Trophoblast cell (in vitro differentiated cells and primary cell): ENCODE data around the gene MAPK8IP2.
"Not testable (repeated sequence)": the region's sequence is repeated elsewhere in the genome, so short reads cannot be mapped to it uniquely, and the experiment has no call there.

Experiments
- DNase-seq, 2 donors: peaks; one replicate each; pipeline ENCODE4 v3.0.0-alpha.2; 2016
- H2AFZ ChIP-seq: 2 replicates; pipeline ENCODE4 v1.6.1; 2013; ENCODE audit warnings: low read length, moderate library complexity, mild to moderate bottlenecking; ENCODE audit not compliant: insufficient read depth, poor library complexity
- H2AK5ac ChIP-seq: 2 replicates; pipeline ENCODE4 v1.6.1; 2013; ENCODE audit warnings: mild to moderate bottlenecking, low read length
- H2BK120ac ChIP-seq: 2 replicates; pipeline ENCODE4 v1.6.1; 2013; ENCODE audit warnings: low read length, mild to moderate bottlenecking, moderate library complexity; ENCODE audit not compliant: insufficient read depth, poor library complexity
- H2BK12ac ChIP-seq: 2 replicates; pipeline ENCODE4 v1.6.1; 2013; ENCODE audit warnings: mild to moderate bottlenecking, low read length, moderate library complexity
- H2BK5ac ChIP-seq: 2 replicates; pipeline ENCODE4 v1.6.1; 2013; ENCODE audit warnings: low read length, low read depth, moderate library complexity, mild to moderate bottlenecking; ENCODE audit not compliant: poor library complexity
- H3K14ac ChIP-seq: 2 replicates; pipeline ENCODE4 v1.6.1; 2013; ENCODE audit warnings: mild to moderate bottlenecking, low read length
- H3K18ac ChIP-seq: 2 replicates; pipeline ENCODE4 v1.6.1; 2013; ENCODE audit warnings: mild to moderate bottlenecking, low read length
- H3K23ac ChIP-seq: 2 replicates; pipeline ENCODE4 v1.6.1; 2013; ENCODE audit warnings: low read length
- H3K27ac ChIP-seq: 2 replicates; pipeline ENCODE4 v1.5.1; 2013; ENCODE audit warnings: low read depth, mild to moderate bottlenecking, inconsistent platforms, low read length, moderate library complexity
- H3K27me3 ChIP-seq: 2 replicates; pipeline ENCODE4 v1.6.1; 2013; ENCODE audit warnings: inconsistent platforms, mild to moderate bottlenecking, low read length, moderate library complexity; ENCODE audit not compliant: insufficient read depth
- H3K36me3 ChIP-seq, 2 experiments: 1 replicate in 1 of 2; 2 replicates in 1 of 2; pipeline ENCODE4 v1.6.1; 2013; ENCODE audit warnings: low read length in 2 of 2, mild to moderate bottlenecking in 2 of 2, moderate library complexity in 1 of 2; ENCODE audit not compliant: insufficient read depth in 2 of 2, control insufficient read depth in 1 of 2
- H3K4ac ChIP-seq: 2 replicates; pipeline ENCODE4 v1.6.1; 2013; ENCODE audit warnings: low read depth, mild to moderate bottlenecking, low read length, moderate library complexity
- H3K4me1 ChIP-seq, 2 experiments: 1 replicate in 1 of 2; 2 replicates in 1 of 2; pipeline ENCODE4 v1.6.1; 2013; ENCODE audit warnings: low read length in 2 of 2, mild to moderate bottlenecking in 2 of 2, moderate library complexity in 1 of 2; ENCODE audit not compliant: insufficient read depth in 2 of 2, control insufficient read depth in 1 of 2
- H3K4me2 ChIP-seq: 2 replicates; pipeline ENCODE4 v1.6.1; 2013; ENCODE audit warnings: inconsistent platforms, mild to moderate bottlenecking, low read length, moderate library complexity
- H3K4me3 ChIP-seq: 2 replicates; pipeline ENCODE4 v1.5.1; 2013; ENCODE audit warnings: mild to moderate bottlenecking, low read depth, low read length, inconsistent platforms
- H3K79me1 ChIP-seq: one replicate; pipeline ENCODE4 v1.6.1; 2013; ENCODE audit warnings: low read length
- H3K79me2 ChIP-seq: 2 replicates; pipeline ENCODE4 v1.6.1; 2013; ENCODE audit warnings: low read length, mild to moderate bottlenecking; ENCODE audit not compliant: control insufficient read depth, insufficient read depth, poor library complexity
- H3K9ac ChIP-seq: 2 replicates; pipeline ENCODE4 v1.6.1; 2013; ENCODE audit warnings: mild to moderate bottlenecking, low read length
- H3K9me3 ChIP-seq: 2 replicates; pipeline ENCODE4 v1.6.1; 2013; ENCODE audit warnings: low read depth, mild to moderate bottlenecking, control low read depth, inconsistent platforms, low read length; ENCODE audit not compliant: insufficient read depth
- H4K12ac ChIP-seq: 2 replicates; pipeline ENCODE4 v1.6.1; 2013; ENCODE audit warnings: low read depth, mild to moderate bottlenecking, low read length, moderate library complexity
- H4K8ac ChIP-seq: 2 replicates; pipeline ENCODE4 v1.6.1; 2013; ENCODE audit warnings: low read depth, mild to moderate bottlenecking, low read length, moderate library complexity
- H4K91ac ChIP-seq: one replicate; pipeline ENCODE4 v1.6.1; 2013; ENCODE audit warnings: low read depth, mild to moderate bottlenecking, low read length, moderate library complexity
- WGBS: extraction: QIAGEN DNeasy Blood & Tissue Kit; methylation state at CpG from one replicate; pipeline ENCODE4 v1.1.7; 2013; ENCODE audit warnings: missing lambda C conversion rate; ENCODE audit not compliant: insufficient read length, insufficient coverage; ENCODE audit errors: extremely low coverage; 5-methylcytosine and 5-hydroxymethylcytosine counted together

Gene MAPK8IP2

GRCh38 chr22:50656122-50657070 is 55.8 kb downstream of the MAPK8IP2 start:
- WGBS, result no CpG with 5 or more reads among the region's 23 CpGs

GRCh38 chr22:50657925-50658324 is 57.3 kb downstream of the MAPK8IP2 start:
- Histone ChIP-seq H3K4me2 (no peak overlapping the region), H3K36me3 (no peaks in the 10 kb centered on the region), H3K18ac (no peak overlapping the region), H2BK120ac (no peak overlapping the region), H3K4ac (no peak overlapping the region), H3K9me3 (peaks cover 5% of the 10 kb centered on the region), H2BK5ac (no peak overlapping the region), H2AK5ac (no peak overlapping the region), H2AFZ (no peak overlapping the region), H3K4me1 (peaks cover 11 to 12% of the 10 kb centered on the region in 2 experiments), H3K23ac (no peak overlapping the region), H2BK12ac (no peak overlapping the region), H3K79me1 (no peaks in the 10 kb centered on the region), H3K4me3 (no peak overlapping the region), H4K8ac (no peak overlapping the region), H3K27ac (no peak overlapping the region), H4K12ac (no peak overlapping the region), H3K9ac (no peak overlapping the region), H3K14ac (no peak overlapping the region), H3K79me2 (no peaks in the 10 kb centered on the region), H4K91ac (no peak overlapping the region), H3K27me3 (no peaks in the 10 kb centered on the region)
- WGBS, result no CpG with 5 or more reads among the region's 4 CpGs
- DNase-seq, result no peak

More at GRCh38 chr22:50656122-50657070, 55.8 kb downstream of the MAPK8IP2 start:
- no peak overlapping the region for H3K23ac ChIP-seq
- no peak overlapping the region for H3K4me3 ChIP-seq
- H3K36me3 ChIP-seq, result no peaks in the 10 kb centered on the region
- no peak overlapping the region for H3K4me2 ChIP-seq
- no peak overlapping the region for H2AK5ac ChIP-seq
- H3K79me2 ChIP-seq, result no peaks in the 10 kb centered on the region
- H2BK5ac ChIP-seq, result no peak overlapping the region
- H4K91ac ChIP-seq, result peak overlapping the region; percentile 26
- peaks cover 5% of the 10 kb centered on the region for H3K9me3 ChIP-seq
- H2AFZ ChIP-seq, result no peak overlapping the region
- peaks cover 11 to 12% of the 10 kb centered on the region in 2 experiments for H3K4me1 ChIP-seq
- peak overlapping the region; percentile 36 for H2BK120ac ChIP-seq
- no peak overlapping the region for H4K12ac ChIP-seq
- peak overlapping the region; percentile 6 for H3K4ac ChIP-seq
- peak; percentile 26 to 39 for DNase-seq
- H3K14ac ChIP-seq, result peak overlapping the region; percentile 28
- H2BK12ac ChIP-seq, result no peak overlapping the region
- no peak overlapping the region for H3K27ac ChIP-seq
- H3K9ac ChIP-seq, result no peak overlapping the region
- peak overlapping the region; percentile 17 for H4K8ac ChIP-seq
- H3K79me1 ChIP-seq, result no peaks in the 10 kb centered on the region
- no peaks in the 10 kb centered on the region for H3K27me3 ChIP-seq
- no peak overlapping the region for H3K18ac ChIP-seq

GRCh38 chr22:50659711-50660110 is 59.1 kb downstream of the MAPK8IP2 start:
- not testable (repeated sequence) for H3K27me3 ChIP-seq, H3K14ac ChIP-seq, H2AK5ac ChIP-seq, H4K12ac ChIP-seq, H2BK5ac ChIP-seq, H3K4me3 ChIP-seq, H4K91ac ChIP-seq, H2BK12ac ChIP-seq, H3K79me2 ChIP-seq, H2AFZ ChIP-seq, H3K23ac ChIP-seq, H3K36me3 ChIP-seq, H4K8ac ChIP-seq, H2BK120ac ChIP-seq, H3K4ac ChIP-seq, H3K18ac ChIP-seq, H3K4me2 ChIP-seq, H3K9ac ChIP-seq, H3K79me1 ChIP-seq, H3K27ac ChIP-seq, H3K9me3 ChIP-seq
- WGBS, result no CpG with 5 or more reads among the region's 7 CpGs
- H3K4me1 ChIP-seq, result peaks cover 11 to 12% of the 10 kb centered on the region in 2 experiments
- peak; percentile 75 to 84 for DNase-seq

- no peak overlapping the region for H2BK5ac ChIP-seq
- H2BK120ac ChIP-seq, result no peak overlapping the region
- no peak overlapping the region for H4K12ac ChIP-seq
- H3K23ac ChIP-seq, result no peak overlapping the region
- no peaks in the 10 kb centered on the region for H3K27me3 ChIP-seq
- no peaks in the 10 kb centered on the region for H3K79me2 ChIP-seq
- no peak overlapping the region for H3K27ac ChIP-seq
- no peak overlapping the region for H2AK5ac ChIP-seq
- no peak overlapping the region for H2AFZ ChIP-seq
- no peak overlapping the region for H4K8ac ChIP-seq
- no peak overlapping the region for H3K9ac ChIP-seq
- peaks cover 4% of the 10 kb centered on the region for H3K9me3 ChIP-seq
- H2BK12ac ChIP-seq, result no peak overlapping the region
- H3K4me2 ChIP-seq, result no peak overlapping the region
- H3K36me3 ChIP-seq, result no peaks in the 10 kb centered on the region
- no peak overlapping the region for H3K4ac ChIP-seq
- H3K4me1 ChIP-seq, result peaks cover 11 to 12% of the 10 kb centered on the region in 2 experiments
- no peak overlapping the region for H4K91ac ChIP-seq
- peak; percentile 30 to 87 for DNase-seq
- H3K79me1 ChIP-seq, result no peaks in the 10 kb centered on the region
- H3K18ac ChIP-seq, result no peak overlapping the region
- H3K4me3 ChIP-seq, result no peak overlapping the region
- H3K14ac ChIP-seq, result no peak overlapping the region
These were observed 59.7 kb downstream of the MAPK8IP2 start for GRCh38 chr22:50660306-50660705.
